GM19099 (cell line): ENCODE measurements around the gene UCP3.

Experiments
- POLR2A ChIP-seq: IDR thresholded peaks from 3 replicates; pipeline ENCODE4 v1.6.1; 2011; ENCODE audit warnings: low read depth; ENCODE audit not compliant: insufficient read length; ENCODE audit errors: extremely low read depth

UCP3 gene

DNA sequence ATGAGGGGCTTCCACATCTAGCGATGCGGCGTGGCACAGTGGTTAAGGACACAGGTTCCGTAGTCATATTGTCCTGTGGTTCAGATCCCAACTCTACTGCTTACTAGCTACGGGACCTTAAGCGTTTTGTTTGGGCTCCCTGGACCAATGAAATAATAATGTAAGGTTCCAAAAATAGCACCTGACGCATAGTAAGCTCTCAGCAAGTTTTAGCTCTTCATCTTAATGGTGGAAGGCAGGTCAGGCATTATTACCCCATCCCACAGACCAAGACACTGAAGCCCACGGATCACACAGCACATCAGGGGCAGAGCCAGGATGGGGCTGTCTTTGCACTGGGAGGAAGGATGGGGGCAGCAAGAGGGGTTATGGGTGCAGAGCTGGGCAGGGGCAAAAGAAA, 45.0 kb downstream of the UCP3 start:
- no peak for TF ChIP-seq POLR2A

DNA sequence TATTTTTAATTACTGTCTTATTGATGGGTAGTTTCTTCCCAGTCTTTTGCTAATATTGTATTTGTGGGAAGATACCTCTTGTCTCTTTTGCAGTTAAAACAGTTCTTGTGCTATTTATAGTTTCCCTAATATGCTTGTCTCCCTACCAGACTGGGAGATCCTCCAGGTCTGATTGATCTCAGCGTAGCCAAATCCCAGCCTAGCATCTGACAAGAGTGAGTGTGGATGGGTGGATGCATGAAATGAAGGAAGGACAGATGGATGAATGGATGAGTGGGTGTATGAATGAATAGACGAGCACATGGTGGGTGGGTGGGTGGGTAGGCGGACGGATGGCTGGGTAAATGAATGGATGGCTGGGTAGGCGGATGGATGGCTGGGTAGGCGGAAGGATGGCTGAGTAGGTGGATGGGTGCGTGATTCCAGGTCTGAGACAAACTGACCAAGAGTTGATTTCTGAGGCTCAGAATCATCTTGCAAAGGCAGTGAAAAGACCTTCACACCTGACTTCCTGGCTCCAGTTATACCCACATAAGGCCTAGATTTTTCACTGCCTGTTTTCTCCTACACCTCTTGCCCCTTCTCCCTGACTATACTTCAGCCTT, 46.7 kb downstream of the UCP3 start:
- TF ChIP-seq POLR2A = no peak

DNA sequence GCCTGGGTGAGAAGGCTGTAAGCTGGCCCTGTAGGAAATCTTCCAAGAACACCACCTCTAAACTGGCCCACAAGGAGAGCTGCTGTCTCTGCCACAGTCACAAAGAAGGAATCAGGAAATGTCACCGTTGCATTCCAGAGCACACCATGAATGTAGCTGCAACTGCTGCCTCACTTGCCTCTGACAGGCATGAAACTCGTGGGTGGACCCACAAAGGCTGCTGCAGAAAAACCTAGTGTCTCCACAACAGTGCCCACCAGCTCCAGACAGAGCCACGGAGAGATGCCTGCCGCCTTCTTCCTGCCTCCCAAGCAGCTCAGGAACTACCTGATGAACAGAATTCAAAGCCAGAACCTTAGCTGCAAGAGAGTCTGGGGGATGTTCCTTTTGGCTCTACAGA, 47.6 kb downstream of the UCP3 start:
- no peak for TF ChIP-seq POLR2A

DNA sequence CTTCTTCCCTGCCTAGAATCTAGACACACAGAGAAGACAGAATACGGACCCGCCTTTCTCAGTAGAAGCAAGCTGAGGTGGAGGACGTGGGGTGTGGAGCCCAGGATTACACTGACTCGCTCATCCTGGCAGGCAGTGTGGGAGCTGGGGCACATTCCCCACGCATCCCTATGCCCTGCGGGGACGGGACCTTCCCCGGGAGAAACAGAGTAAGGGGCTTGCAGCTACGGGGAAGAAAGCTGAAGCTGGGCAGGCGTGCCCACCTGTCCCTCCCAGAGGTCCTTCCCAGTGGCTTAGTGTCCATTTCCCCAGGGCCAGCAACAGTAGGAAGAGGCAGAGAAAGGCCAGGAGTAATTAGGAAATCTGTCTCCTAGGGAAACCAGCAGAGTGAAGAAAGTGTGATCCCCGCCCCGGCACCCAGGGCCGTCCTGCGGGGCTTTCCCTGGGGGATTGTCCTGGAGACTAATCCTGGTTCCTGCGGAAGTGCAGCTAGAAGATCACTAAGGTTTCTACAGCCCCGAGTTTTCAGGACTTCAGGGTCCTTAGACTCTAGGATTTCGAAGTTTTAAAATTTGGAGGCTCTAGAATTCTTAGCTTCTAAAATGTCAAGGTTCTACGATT, 50.3 kb downstream of the UCP3 start:
- TF ChIP-seq POLR2A = no peak

DNA sequence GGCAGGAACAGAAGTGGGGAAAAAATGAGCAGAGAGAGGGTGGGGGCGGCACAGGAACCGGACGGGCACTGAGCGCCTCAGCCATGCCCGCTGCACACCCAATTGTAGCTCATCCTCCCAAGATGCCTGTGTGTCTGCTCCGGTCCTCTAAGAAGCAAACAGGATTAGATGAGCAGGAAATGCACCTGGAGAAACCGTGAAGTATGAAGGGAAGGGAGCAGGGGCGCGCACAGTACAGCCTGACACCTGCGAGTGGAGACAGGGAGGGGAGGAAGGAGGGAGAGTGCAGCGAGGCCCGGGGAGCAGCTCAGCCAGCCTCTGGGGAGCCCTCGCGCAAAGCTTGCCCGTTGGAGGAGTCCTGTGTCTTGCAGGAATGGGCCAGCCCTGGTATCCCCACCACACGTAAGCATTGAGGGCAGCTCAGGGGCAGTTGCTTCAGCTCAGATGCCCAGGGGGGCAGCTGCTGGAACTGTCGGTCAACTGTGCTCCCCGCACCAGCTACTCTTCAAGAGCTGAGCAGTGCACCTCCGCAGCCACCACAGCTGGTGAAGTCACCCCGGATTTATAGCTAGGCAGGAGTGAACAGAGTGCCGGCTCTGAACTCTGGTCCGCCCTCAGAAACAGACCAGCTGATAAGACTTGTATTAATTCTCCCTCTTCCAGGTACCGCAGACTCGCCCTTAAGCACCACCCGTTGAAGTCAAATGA, 51.1 kb downstream of the UCP3 start:
- TF ChIP-seq POLR2A = no peak

DNA sequence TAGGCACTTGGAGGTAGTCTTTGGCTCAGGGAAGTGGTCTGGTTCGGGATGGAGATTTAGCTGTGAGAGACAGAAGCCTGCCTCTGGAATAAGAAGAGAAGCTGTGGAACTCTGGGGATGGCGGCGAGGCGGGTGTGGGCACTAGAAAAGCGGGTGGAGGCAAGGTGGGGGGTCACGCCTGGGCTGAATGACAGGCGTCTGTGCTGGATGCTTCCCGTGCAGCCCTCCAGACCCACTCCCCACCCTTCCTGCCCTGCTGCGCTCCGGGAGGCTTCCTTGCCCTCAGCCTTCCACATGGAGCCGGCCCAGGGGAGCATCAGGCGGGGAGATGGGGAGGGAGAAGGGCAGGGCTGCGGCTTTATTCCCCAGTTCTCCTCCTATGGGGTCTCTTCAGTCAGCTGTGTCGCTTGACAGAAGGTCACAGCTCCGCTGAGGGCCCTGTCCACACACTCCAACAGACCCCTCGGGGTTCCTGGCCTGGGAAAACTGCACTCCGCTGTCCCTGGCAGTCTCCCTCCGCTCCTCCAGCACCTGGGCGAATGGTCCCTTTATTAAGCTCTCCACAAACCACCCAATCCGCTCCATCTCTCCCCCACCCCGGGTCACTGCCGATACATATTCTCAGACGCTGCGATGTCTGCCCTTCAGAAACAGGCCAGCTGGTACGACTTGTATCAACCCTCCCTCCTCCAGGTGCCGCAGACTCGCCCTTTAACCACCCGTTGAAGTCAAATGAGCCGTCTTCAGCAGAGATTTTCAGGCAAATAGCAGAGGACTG, 51.8 kb downstream of the UCP3 start:
- TF ChIP-seq POLR2A = no peak

DNA sequence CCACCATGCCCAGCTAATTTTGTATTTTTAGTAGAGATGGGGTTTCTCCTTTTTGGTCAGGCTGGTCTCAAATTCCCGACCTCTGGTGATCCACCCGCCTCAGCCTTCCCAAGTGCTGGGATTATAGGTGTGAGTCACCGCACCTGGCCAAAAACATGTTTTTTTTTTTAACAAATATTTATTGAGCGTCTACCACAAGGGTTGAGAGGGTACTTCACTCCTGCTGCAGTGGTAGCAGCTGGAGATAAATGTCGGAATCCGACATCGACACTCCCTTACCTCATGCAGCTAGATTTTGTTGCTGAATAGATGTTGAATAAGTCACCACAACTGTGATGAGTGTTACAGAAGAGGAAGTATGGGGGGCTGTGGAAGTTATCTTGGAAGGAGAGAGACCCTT, 57.1 kb downstream of the UCP3 start:
- TF ChIP-seq POLR2A = no peak

DNA sequence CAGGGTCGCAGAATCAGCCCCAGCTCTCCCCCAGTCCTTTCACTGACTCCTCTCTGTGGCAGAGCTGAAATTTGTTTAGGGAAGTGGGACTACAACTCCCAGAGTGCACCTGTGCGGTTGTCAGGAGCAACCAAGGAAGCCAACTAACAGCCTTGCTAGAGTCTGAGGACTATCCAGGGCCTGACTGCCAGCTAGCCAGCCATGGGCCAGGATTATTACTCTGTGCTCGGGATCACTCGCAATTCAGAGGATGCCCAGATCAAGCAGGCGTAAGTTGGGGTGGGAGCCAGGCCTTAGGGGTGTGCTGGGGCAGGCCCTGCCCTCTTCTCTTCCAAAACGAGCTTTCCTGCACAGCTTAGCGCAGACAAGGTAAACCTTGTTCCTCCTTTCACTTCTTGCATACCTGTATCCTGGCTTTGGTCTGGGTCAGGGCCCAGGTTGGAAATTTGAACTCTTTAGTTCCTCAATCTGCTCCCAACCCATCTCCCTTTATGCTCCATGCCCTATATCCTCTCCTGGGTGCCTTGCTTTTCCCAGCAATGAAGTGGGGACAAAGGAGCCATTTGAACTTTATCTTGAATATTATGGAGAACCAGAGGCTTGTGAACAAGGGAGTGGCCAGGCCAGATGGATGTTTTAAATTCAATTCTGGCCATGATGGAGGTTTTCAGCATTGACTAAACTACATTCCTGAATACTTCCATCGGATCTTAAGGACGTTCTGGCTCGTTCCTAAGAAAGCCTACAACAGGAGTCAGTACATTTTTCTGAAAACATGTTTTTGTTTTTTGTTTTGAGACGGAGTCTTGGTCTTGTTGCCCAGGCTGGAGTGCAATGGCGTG, 57.8 kb downstream of the UCP3 start, which contains the start of gene DNAJB13:
DNAJB13 (plus strand) TSS at position 158 of the 842 bp plus-strand sequence; CDS start at position 202, 44 bp downstream.
- TF ChIP-seq POLR2A = no peak
